Neural progenitor cell (in vitro differentiated cells): ENCODE results near the gene SMTN. TPM values are rescaled to one million over a fixed set of nuclear protein-coding genes. Genes with fewer than 3 reads are reported as not detected.

ENCODE experiments used
- DNase-seq: peaks from one replicate; pipeline ENCODE4 v3.0.0-alpha.2; 2016; ENCODE audit warnings: low spot score
- H2AFZ ChIP-seq: fragments of 200-600 bp; sonication (generic); replicated peaks from 2 replicates; pipeline ENCODE4 v1.6.1; 2016; ENCODE audit warnings: antibody characterized with exemption
- H3F3A ChIP-seq: fragments of 200-600 bp; sonication (generic); 2 replicates; pipeline ENCODE4 v1.6.1; 2016; ENCODE audit warnings: antibody characterized with exemption, low read depth
- H3K27ac ChIP-seq: fragments of 200-600 bp; sonication (generic); 2 replicates; pipeline ENCODE4 v1.5.1; 2016; ENCODE audit warnings: mild to moderate bottlenecking
- H3K27me3 ChIP-seq: fragments of 200-600 bp; sonication (generic); 2 replicates; pipeline ENCODE4 v1.6.1; 2016; ENCODE audit warnings: mild to moderate bottlenecking, moderate library complexity
- H3K36me3 ChIP-seq: fragments of 200-600 bp; sonication (generic); 2 replicates; pipeline ENCODE4 v1.5.1; 2016
- H3K4me1 ChIP-seq: fragments of 200-600 bp; sonication (generic); 2 replicates; pipeline ENCODE4 v1.6.1; 2016; ENCODE audit warnings: mixed run types
- H3K4me2 ChIP-seq: fragments of 200-600 bp; sonication (generic); 2 replicates; pipeline ENCODE4 v1.6.1; 2016
- H3K4me3 ChIP-seq: fragments of 200-600 bp; sonication (generic); 2 replicates; pipeline ENCODE4 v1.5.1; 2016
- H3K79me2 ChIP-seq: fragments of 200-600 bp; sonication (generic); 2 replicates; pipeline ENCODE4 v1.6.1; 2016; ENCODE audit warnings: low read depth
- H3K9ac ChIP-seq: fragments of 200-600 bp; sonication (generic); 2 replicates; pipeline ENCODE4 v1.6.1; 2016
- H3K9me3 ChIP-seq: fragments of 200-600 bp; sonication (generic); 2 replicates; pipeline ENCODE4 v1.5.1; 2016; ENCODE audit warnings: low read depth
- H4K20me1 ChIP-seq: fragments of 200-600 bp; sonication (generic); 2 replicates; pipeline ENCODE4 v1.6.1; 2016; ENCODE audit warnings: low read depth
- H3K27ac Mint-ChIP-seq: 3 replicates; pipeline ENCODE4 v1.8.0; 2021; ENCODE audit warnings: mixed read lengths
- H3K27me3 Mint-ChIP-seq: 2 replicates; pipeline ENCODE4 v1.8.0; 2022; ENCODE audit warnings: low read depth, mild to moderate bottlenecking, inconsistent platforms, moderate library complexity, mixed read lengths; ENCODE audit not compliant: insufficient read depth
- H3K36me3 Mint-ChIP-seq: 3 replicates; pipeline ENCODE4 v1.8.0; 2021; ENCODE audit warnings: mixed read lengths
- H3K4me1 Mint-ChIP-seq: 3 replicates; pipeline ENCODE4 v1.8.0; 2021; ENCODE audit warnings: mixed read lengths
- H3K4me3 Mint-ChIP-seq: 3 replicates; pipeline ENCODE4 v1.8.0; 2021; ENCODE audit warnings: mild to moderate bottlenecking, moderate library complexity, mixed read lengths
- H3K9me3 Mint-ChIP-seq: 3 replicates; pipeline ENCODE4 v1.8.0; 2020; ENCODE audit warnings: mixed read lengths
- EZH2 ChIP-seq: fragments of 200-600 bp; sonication (generic); IDR thresholded peaks from 2 replicates; pipeline ENCODE4 v1.6.1; 2017; ENCODE audit warnings: antibody characterized with exemption, mild to moderate bottlenecking, moderate library complexity
- EZH2phosphoT487 ChIP-seq: fragments of 200-600 bp; sonication (generic); IDR thresholded peaks from 2 replicates; pipeline ENCODE4 v1.6.1; 2017; ENCODE audit warnings: antibody characterized with exemption
- total RNA-seq: library from RNA; depleted of rRNA; stranded (reverse); fragments of >200 nt; gene quantifications from 2 replicates; pipeline ENCODE4 v1.2.3, GENCODE V29; 2015; ENCODE audit warnings: low replicate concordance
- TF ChIP-seq, protein P1 (sequence below): fragments of 200-600 bp; sonication (generic); IDR thresholded peaks from 2 replicates; pipeline ENCODE4 v1.5.1; 2017; ENCODE audit warnings: antibody characterized with exemption, mild to moderate bottlenecking

SMTN gene
- total RNA-seq, 1 donor from 2014 or later: 14.1 TPM

- H3K9me3 Mint-ChIP-seq: peaks cover 6% of the 10 kb centered on the region
- no peaks in the 10 kb centered on the region for H3K36me3 ChIP-seq
- H3K27ac Mint-ChIP-seq: no peak overlapping the region
- H3K27me3 Mint-ChIP-seq: peaks cover 16% of the 10 kb centered on the region
- H3K9ac ChIP-seq: no peak overlapping the region
- TF ChIP-seq EZH2phosphoT487 (no peak), EZH2 (no peak)
- TF ChIP-seq, protein P1, sequence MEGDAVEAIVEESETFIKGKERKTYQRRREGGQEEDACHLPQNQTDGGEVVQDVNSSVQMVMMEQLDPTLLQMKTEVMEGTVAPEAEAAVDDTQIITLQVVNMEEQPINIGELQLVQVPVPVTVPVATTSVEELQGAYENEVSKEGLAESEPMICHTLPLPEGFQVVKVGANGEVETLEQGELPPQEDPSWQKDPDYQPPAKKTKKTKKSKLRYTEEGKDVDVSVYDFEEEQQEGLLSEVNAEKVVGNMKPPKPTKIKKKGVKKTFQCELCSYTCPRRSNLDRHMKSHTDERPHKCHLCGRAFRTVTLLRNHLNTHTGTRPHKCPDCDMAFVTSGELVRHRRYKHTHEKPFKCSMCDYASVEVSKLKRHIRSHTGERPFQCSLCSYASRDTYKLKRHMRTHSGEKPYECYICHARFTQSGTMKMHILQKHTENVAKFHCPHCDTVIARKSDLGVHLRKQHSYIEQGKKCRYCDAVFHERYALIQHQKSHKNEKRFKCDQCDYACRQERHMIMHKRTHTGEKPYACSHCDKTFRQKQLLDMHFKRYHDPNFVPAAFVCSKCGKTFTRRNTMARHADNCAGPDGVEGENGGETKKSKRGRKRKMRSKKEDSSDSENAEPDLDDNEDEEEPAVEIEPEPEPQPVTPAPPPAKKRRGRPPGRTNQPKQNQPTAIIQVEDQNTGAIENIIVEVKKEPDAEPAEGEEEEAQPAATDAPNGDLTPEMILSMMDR: no peak
- no peaks in the 10 kb centered on the region for H3K9me3 ChIP-seq
- no peak overlapping the region for H3K4me3 Mint-ChIP-seq
- no peaks in the 10 kb centered on the region for H4K20me1 ChIP-seq
- peaks cover 13% of the 10 kb centered on the region for H3K4me1 ChIP-seq
- no peaks in the 10 kb centered on the region for H3K36me3 Mint-ChIP-seq
- H3F3A ChIP-seq: peaks cover 5% of the 10 kb centered on the region
- H3K4me2 ChIP-seq: no peak overlapping the region
- H3K4me1 Mint-ChIP-seq: peaks cover 12% of the 10 kb centered on the region
- no peaks in the 10 kb centered on the region for H3K27me3 ChIP-seq
- no peak for DNase-seq
- H2AFZ ChIP-seq: no peak overlapping the region
- H3K27ac ChIP-seq: no peak overlapping the region
- H3K79me2 ChIP-seq: no peaks in the 10 kb centered on the region
- H3K4me3 ChIP-seq: no peak overlapping the region
These were observed 31.2 kb upstream of the SMTN start for GRCh38 chr22:31049815-31050420.

- H2AFZ ChIP-seq: peak overlapping the region; percentile 44
These were observed 25.9 kb upstream of the SMTN start for GRCh38 chr22:31055117-31055634.

GRCh38 chr22:31055635-31056159 is 25.4 kb upstream of the SMTN start:
- no peaks in the 10 kb centered on the region for H3K36me3 ChIP-seq
- no peak for TF ChIP-seq EZH2
- TF ChIP-seq, protein P1: no peak
- TF ChIP-seq EZH2phosphoT487: no peak
- H3K4me3 ChIP-seq: no peak overlapping the region
- DNase-seq: peak; percentile 60
- no peaks in the 10 kb centered on the region for H3K79me2 ChIP-seq
- H3F3A ChIP-seq: peaks cover 6% of the 10 kb centered on the region
- H3K4me1 ChIP-seq: peaks cover 9% of the 10 kb centered on the region
- H3K4me2 ChIP-seq: no peak overlapping the region
- Mint-ChIP-seq H3K27ac (no peak overlapping the region), H3K9me3 (no peaks in the 10 kb centered on the region), H3K4me3 (no peak overlapping the region), H3K4me1 (peaks cover 12% of the 10 kb centered on the region), H3K36me3 (no peaks in the 10 kb centered on the region), H3K27me3 (no peaks in the 10 kb centered on the region)
- no peak overlapping the region for H3K27ac ChIP-seq
- H3K9me3 ChIP-seq: no peaks in the 10 kb centered on the region
- no peak overlapping the region for H3K9ac ChIP-seq
- H2AFZ ChIP-seq: peak overlapping the region; percentile 44
- H3K27me3 ChIP-seq: no peaks in the 10 kb centered on the region
- no peaks in the 10 kb centered on the region for H4K20me1 ChIP-seq

More at GRCh38 chr22:31055117-31055634, 25.9 kb upstream of the SMTN start:
- H3K4me3 Mint-ChIP-seq: no peak overlapping the region
- H3K27ac Mint-ChIP-seq: no peak overlapping the region
- H3K9me3 ChIP-seq: no peaks in the 10 kb centered on the region
- H3K27me3 Mint-ChIP-seq: peaks cover under 1% of the 10 kb centered on the region
- H3K4me1 Mint-ChIP-seq: peaks cover 12% of the 10 kb centered on the region
- TF ChIP-seq EZH2phosphoT487: no peak
- no peak for TF ChIP-seq EZH2
- TF ChIP-seq, protein P1: no peak
- no peak overlapping the region for H3K4me3 ChIP-seq
- H3K36me3 ChIP-seq: no peaks in the 10 kb centered on the region
- H3K79me2 ChIP-seq: no peaks in the 10 kb centered on the region
- H4K20me1 ChIP-seq: no peaks in the 10 kb centered on the region
- no peak for DNase-seq
- H3K27ac ChIP-seq: no peak overlapping the region
- no peaks in the 10 kb centered on the region for H3K36me3 Mint-ChIP-seq
- H3K9me3 Mint-ChIP-seq: no peaks in the 10 kb centered on the region
- H3K27me3 ChIP-seq: no peaks in the 10 kb centered on the region
- H3K9ac ChIP-seq: no peak overlapping the region
- no peak overlapping the region for H3K4me2 ChIP-seq
- H3K4me1 ChIP-seq: peaks cover 9% of the 10 kb centered on the region
- H3F3A ChIP-seq: peaks cover 6% of the 10 kb centered on the region
